IPS-18a (cell line): ENCODE results near the gene MTFMT.
"Not testable (repeated sequence)": the region's sequence is repeated elsewhere in the genome, so short reads cannot be mapped to it uniquely, and the experiment has no call there.

Experiments used
- H3K27ac ChIP-seq: one replicate; pipeline ENCODE4 v1.5.1; 2013; ENCODE audit warnings: low read length
- H3K27me3 ChIP-seq: one replicate; pipeline ENCODE4 v1.6.1; 2013; ENCODE audit warnings: mild to moderate bottlenecking, low read length; ENCODE audit not compliant: control insufficient read depth, insufficient read depth
- H3K36me3 ChIP-seq: one replicate; pipeline ENCODE4 v1.6.1; 2013; ENCODE audit warnings: low read depth, low read length; ENCODE audit not compliant: control insufficient read depth
- H3K4me1 ChIP-seq: one replicate; pipeline ENCODE4 v1.6.1; 2013; ENCODE audit warnings: low read depth, low read length; ENCODE audit not compliant: control insufficient read depth
- H3K4me3 ChIP-seq: one replicate; pipeline ENCODE4 v1.5.1; 2013; ENCODE audit warnings: low read length
- H3K9ac ChIP-seq: one replicate; pipeline ENCODE4 v1.6.1; 2013; ENCODE audit warnings: mild to moderate bottlenecking, low read length, moderate library complexity
- H3K9me3 ChIP-seq: one replicate; pipeline ENCODE4 v1.6.1; 2013; ENCODE audit warnings: low read depth, low read length; ENCODE audit not compliant: control insufficient read depth

MTFMT gene

GRCh38 chr15:65044724-65045481 is 15.5 kb upstream of the MTFMT start, which contains the start of gene SLC51B:
TSS of gene SLC51B (plus strand) at chr15:65045387. CDS start at chr15:65050005, 4,618 bp downstream.
- Histone ChIP-seq H3K4me1 (peaks cover 4% of the 10 kb centered on the region), H3K27me3 (no peaks in the 10 kb centered on the region), H3K9me3 (no peaks in the 10 kb centered on the region), H3K27ac (no peak within 1 kb of the TSS), H3K36me3 (no peaks in the 10 kb centered on the region), H3K9ac (no peak within 1 kb of the TSS), H3K4me3 (no peak within 1 kb of the TSS)

GRCh38 chr15:65044218-65044617 is 14.8 kb upstream of the MTFMT start:
- not testable (repeated sequence) for H3K4me1 ChIP-seq, H3K9ac ChIP-seq, H3K27me3 ChIP-seq, H3K36me3 ChIP-seq, H3K27ac ChIP-seq, H3K4me3 ChIP-seq, H3K9me3 ChIP-seq

- Histone ChIP-seq H3K4me1 (no peaks in the 10 kb centered on the region), H3K9ac (no peak overlapping the region), H3K36me3 (no peaks in the 10 kb centered on the region), H3K4me3 (no peak overlapping the region), H3K9me3 (no peaks in the 10 kb centered on the region), H3K27ac (no peak overlapping the region), H3K27me3 (no peaks in the 10 kb centered on the region)
Measured at GRCh38 chr15:65042776-65043327, 13.4 kb upstream of the MTFMT start.

GRCh38 chr15:65041787-65042186 is 12.3 kb upstream of the MTFMT start:
- Histone ChIP-seq H3K36me3 (no peaks in the 10 kb centered on the region), H3K27ac (no peak overlapping the region), H3K9me3 (no peaks in the 10 kb centered on the region), H3K27me3 (no peaks in the 10 kb centered on the region), H3K4me1 (no peaks in the 10 kb centered on the region), H3K9ac (no peak overlapping the region), H3K4me3 (no peak overlapping the region)

- H3K36me3 ChIP-seq: no peaks in the 10 kb centered on the region
- H3K4me3 ChIP-seq: no peak overlapping the region
- no peak overlapping the region for H3K27ac ChIP-seq
- no peak overlapping the region for H3K9ac ChIP-seq
- H3K9me3 ChIP-seq: no peaks in the 10 kb centered on the region
- no peaks in the 10 kb centered on the region for H3K27me3 ChIP-seq
- no peaks in the 10 kb centered on the region for H3K4me1 ChIP-seq
Measured at GRCh38 chr15:65040461-65040860, 11.0 kb upstream of the MTFMT start.

GRCh38 chr15:65038836-65039235 is 9.4 kb upstream of the MTFMT start:
- Histone ChIP-seq H3K27ac (no peak overlapping the region), H3K9me3 (no peaks in the 10 kb centered on the region), H3K4me1 (no peaks in the 10 kb centered on the region), H3K4me3 (no peak overlapping the region), H3K36me3 (no peaks in the 10 kb centered on the region), H3K27me3 (no peaks in the 10 kb centered on the region), H3K9ac (no peak overlapping the region)

- no peak overlapping the region for H3K9ac ChIP-seq
- no peaks in the 10 kb centered on the region for H3K9me3 ChIP-seq
- H3K27me3 ChIP-seq: no peaks in the 10 kb centered on the region
- no peak overlapping the region for H3K4me3 ChIP-seq
- H3K27ac ChIP-seq: no peak overlapping the region
- H3K4me1 ChIP-seq: no peaks in the 10 kb centered on the region
- no peaks in the 10 kb centered on the region for H3K36me3 ChIP-seq
Measured at GRCh38 chr15:65038428-65038827, 9.0 kb upstream of the MTFMT start.

- Histone ChIP-seq H3K9me3 (no peaks in the 10 kb centered on the region), H3K4me3 (no peak overlapping the region), H3K4me1 (no peaks in the 10 kb centered on the region), H3K36me3 (no peaks in the 10 kb centered on the region), H3K27me3 (no peaks in the 10 kb centered on the region), H3K9ac (no peak overlapping the region), H3K27ac (no peak overlapping the region)
Measured at GRCh38 chr15:65037309-65037708, 7.9 kb upstream of the MTFMT start.

GRCh38 chr15:65034719-65035118 is 5.3 kb upstream of the MTFMT start:
- Histone ChIP-seq H3K27ac (no peak overlapping the region), H3K4me1 (no peaks in the 10 kb centered on the region), H3K9ac (no peak overlapping the region), H3K36me3 (no peaks in the 10 kb centered on the region), H3K9me3 (no peaks in the 10 kb centered on the region), H3K27me3 (no peaks in the 10 kb centered on the region), H3K4me3 (no peak overlapping the region)

- no peak overlapping the region for H3K27ac ChIP-seq
- no peaks in the 10 kb centered on the region for H3K4me1 ChIP-seq
Measured at GRCh38 chr15:65033659-65034269, 4.3 kb upstream of the MTFMT start.

GRCh38 chr15:65032801-65033537 is 3.5 kb upstream of the MTFMT start:
- Histone ChIP-seq H3K27ac (no peak overlapping the region), H3K27me3 (no peaks in the 10 kb centered on the region), H3K4me3 (no peak overlapping the region), H3K4me1 (peaks cover 5% of the 10 kb centered on the region), H3K9ac (no peak overlapping the region), H3K9me3 (no peaks in the 10 kb centered on the region), H3K36me3 (no peaks in the 10 kb centered on the region)

More at GRCh38 chr15:65033659-65034269, 4.3 kb upstream of the MTFMT start:
- Histone ChIP-seq H3K36me3 (no peaks in the 10 kb centered on the region), H3K9ac (no peak overlapping the region), H3K9me3 (no peaks in the 10 kb centered on the region), H3K4me3 (no peak overlapping the region), H3K27me3 (no peaks in the 10 kb centered on the region)
